ENCODE results near the gene TBX4. TPM values are rescaled to one million over a fixed set of nuclear protein-coding genes. Genes with fewer than 3 reads are reported as not detected.
"Not testable (repeated sequence)": the region's sequence is repeated elsewhere in the genome, so short reads cannot be mapped to it uniquely, and the experiment has no call there.

The TBX4 gene
- total RNA-seq, 1 experiment from 2014 or later: not detected

- H3F3A ChIP-seq (ENCODE audit: low read length, unreplicated experiment): no peaks in the 10 kb centered on the region
- DNase-seq (no peak), ATAC-seq (no peak)
- H2AFZ ChIP-seq (ENCODE audit: low read length): no peak overlapping the region
- no peak overlapping the region for H3K4me2 ChIP-seq (ENCODE audit: low read length)
- ChIA-PET CTCF (no interaction called here), POLR2A (ENCODE audit: unreplicated experiment) (no interaction called here)
- no peak overlapping the region for H3K9ac ChIP-seq (ENCODE audit: low read length)
- H3K9me3 ChIP-seq (ENCODE audit: low read length): no peaks in the 10 kb centered on the region
- H3K36me3 ChIP-seq (ENCODE audit: low read depth, low read length): no peaks in the 10 kb centered on the region
- H4K20me1 ChIP-seq (ENCODE audit: low read length): no peaks in the 10 kb centered on the region
- no peaks in the 10 kb centered on the region for H3K27me3 ChIP-seq (ENCODE audit: low read length)
- no peak overlapping the region for H3K4me3 ChIP-seq (ENCODE audit: low read length)
- TF ChIP-seq EZH2 (IDR thresholded peaks at IDR 0.05; ENCODE audit: low read length, unreplicated experiment): no peak
- no peak for TF ChIP-seq EZH2phosphoT487 (IDR thresholded peaks at IDR 0.05; ENCODE audit: borderline replicate concordance, low read length)
- TF ChIP-seq CTCF (conservative IDR thresholded peaks at IDR 0.05; ENCODE audit: low read depth, low read length): no peak
- H3K4me1 ChIP-seq (ENCODE audit: insufficient read depth, low read length): peaks cover 8% of the 10 kb centered on the region
- no peaks in the 10 kb centered on the region for H3K79me2 ChIP-seq (ENCODE audit: low read length)
- H3K9me2 ChIP-seq (replicated peaks; ENCODE audit: low read length): no peaks in the 10 kb centered on the region
- intact Hi-C loops (cut with micrococcal nuclease): no loop called here
- no peak overlapping the region for H3K27ac ChIP-seq (ENCODE audit: low read length)
- BruUV-seq (replicated peaks): no TSS peak
Observed at GRCh38 chr17:61505846-61506627, 53.8 kb downstream of the TBX4 start.

DNA sequence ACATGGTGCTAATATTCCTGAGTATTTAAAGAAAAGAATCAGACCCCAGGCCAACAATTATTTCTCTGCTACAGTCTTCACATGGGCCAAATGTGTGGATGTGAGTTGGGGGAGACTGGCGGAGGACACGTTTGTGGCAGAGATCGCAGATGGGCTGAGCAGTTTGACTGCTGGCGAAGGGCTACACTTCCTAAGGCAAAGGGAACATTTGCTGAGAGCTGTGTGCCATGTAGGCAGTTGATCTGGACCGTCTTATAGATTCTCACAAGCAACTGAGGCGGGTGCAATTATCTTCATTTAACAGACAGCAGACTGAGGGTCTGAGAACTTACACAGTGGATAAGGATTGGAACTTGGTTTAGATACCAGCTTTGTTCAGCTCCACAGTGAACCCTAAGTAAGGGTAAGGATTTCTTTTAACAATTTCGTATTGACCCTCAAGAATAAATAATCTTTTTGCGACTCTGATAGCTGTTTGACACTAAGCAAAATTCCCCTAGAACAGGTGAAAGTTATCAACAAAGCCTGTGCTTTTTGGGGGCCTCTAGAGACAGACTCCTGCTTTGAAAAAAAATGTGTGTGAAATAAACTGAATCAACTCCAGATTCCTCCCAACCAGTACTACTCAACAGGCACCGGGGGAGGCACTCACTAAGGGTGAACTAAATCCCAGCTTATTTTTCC, 55.3 kb downstream of the TBX4 start:
- DNase-seq (no peak), ATAC-seq (no peak)
- ChIA-PET CTCF (no interaction called here), POLR2A (ENCODE audit: unreplicated experiment) (no interaction called here)
- no peak overlapping the region for H3K4me3 ChIP-seq (ENCODE audit: low read length)
- no peak overlapping the region for H3K27ac ChIP-seq (ENCODE audit: low read length)
- no peak overlapping the region for H3K9ac ChIP-seq (ENCODE audit: low read length)
- H3K36me3 ChIP-seq (ENCODE audit: low read depth, low read length): no peaks in the 10 kb centered on the region
- no peaks in the 10 kb centered on the region for H3F3A ChIP-seq (ENCODE audit: low read length, unreplicated experiment)
- TF ChIP-seq EZH2phosphoT487 (IDR thresholded peaks at IDR 0.05; ENCODE audit: borderline replicate concordance, low read length) (no peak), EZH2 (IDR thresholded peaks at IDR 0.05; ENCODE audit: low read length, unreplicated experiment) (no peak), CTCF (conservative IDR thresholded peaks at IDR 0.05; ENCODE audit: low read depth, low read length) (no peak)
- no peaks in the 10 kb centered on the region for H3K9me3 ChIP-seq (ENCODE audit: low read length)
- peaks cover 8% of the 10 kb centered on the region for H3K4me1 ChIP-seq (ENCODE audit: insufficient read depth, low read length)
- H2AFZ ChIP-seq (ENCODE audit: low read length): no peak overlapping the region
- intact Hi-C loops (cut with micrococcal nuclease): no loop called here
- no peaks in the 10 kb centered on the region for H3K79me2 ChIP-seq (ENCODE audit: low read length)
- H3K9me2 ChIP-seq (replicated peaks; ENCODE audit: low read length): no peaks in the 10 kb centered on the region
- H4K20me1 ChIP-seq (ENCODE audit: low read length): no peaks in the 10 kb centered on the region
- no TSS peak for BruUV-seq (replicated peaks)
- H3K4me2 ChIP-seq (ENCODE audit: low read length): no peak overlapping the region
- H3K27me3 ChIP-seq (ENCODE audit: low read length): no peaks in the 10 kb centered on the region

DNA sequence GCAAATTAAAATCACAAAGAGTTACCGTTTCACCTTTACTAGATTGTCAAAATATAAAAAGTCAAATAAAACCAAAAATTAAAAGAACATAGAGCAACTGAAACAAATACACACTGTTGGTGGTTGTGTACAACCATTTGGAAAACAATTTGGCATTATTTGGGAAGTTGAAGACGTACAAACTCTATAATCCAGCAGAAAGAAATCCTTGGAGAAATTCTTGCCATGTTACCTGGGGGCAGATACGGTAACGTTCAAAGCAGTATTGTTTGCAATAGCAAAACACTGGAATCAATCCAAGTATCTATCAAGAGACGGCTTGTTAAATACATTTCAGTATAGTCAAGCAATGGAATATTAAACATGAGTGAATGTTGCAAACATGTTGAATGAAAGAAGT, 56.7 kb downstream of the TBX4 start:
- H3F3A ChIP-seq (ENCODE audit: low read length, unreplicated experiment): no peaks in the 10 kb centered on the region
- H3K4me3 ChIP-seq (ENCODE audit: low read length): no peak overlapping the region
- DNase-seq (no peak), ATAC-seq (no peak)
- H3K36me3 ChIP-seq (ENCODE audit: low read depth, low read length): no peaks in the 10 kb centered on the region
- no peaks in the 10 kb centered on the region for H3K9me2 ChIP-seq (replicated peaks; ENCODE audit: low read length)
- no peaks in the 10 kb centered on the region for H3K9me3 ChIP-seq (ENCODE audit: low read length)
- no peaks in the 10 kb centered on the region for H3K27me3 ChIP-seq (ENCODE audit: low read length)
- H2AFZ ChIP-seq (ENCODE audit: low read length): no peak overlapping the region
- intact Hi-C loops (cut with micrococcal nuclease): no loop called here
- ChIA-PET POLR2A (ENCODE audit: unreplicated experiment) (no interaction called here), CTCF (no interaction called here)
- no peaks in the 10 kb centered on the region for H3K79me2 ChIP-seq (ENCODE audit: low read length)
- no peaks in the 10 kb centered on the region for H4K20me1 ChIP-seq (ENCODE audit: low read length)
- H3K4me1 ChIP-seq (ENCODE audit: insufficient read depth, low read length): peaks cover 8% of the 10 kb centered on the region
- TF ChIP-seq CTCF (conservative IDR thresholded peaks at IDR 0.05; ENCODE audit: low read depth, low read length) (no peak), EZH2phosphoT487 (IDR thresholded peaks at IDR 0.05; ENCODE audit: borderline replicate concordance, low read length) (no peak), EZH2 (IDR thresholded peaks at IDR 0.05; ENCODE audit: low read length, unreplicated experiment) (no peak)
- no peak overlapping the region for H3K27ac ChIP-seq (ENCODE audit: low read length)
- no TSS peak for BruUV-seq (replicated peaks)
- H3K4me2 ChIP-seq (ENCODE audit: low read length): no peak overlapping the region
- no peak overlapping the region for H3K9ac ChIP-seq (ENCODE audit: low read length)

- ATAC-seq; H3K36me3 ChIP-seq (ENCODE audit: low read depth, low read length); POLR2A ChIA-PET (ENCODE audit: unreplicated experiment); H3K27ac ChIP-seq (ENCODE audit: low read length); H4K20me1 ChIP-seq (ENCODE audit: low read length); H3K4me3 ChIP-seq (ENCODE audit: low read length); H3K4me2 ChIP-seq (ENCODE audit: low read length); H3K9ac ChIP-seq (ENCODE audit: low read length); H3K9me2 ChIP-seq (replicated peaks; ENCODE audit: low read length); CTCF ChIA-PET; intact Hi-C loops (cut with micrococcal nuclease); H3K9me3 ChIP-seq (ENCODE audit: low read length); DNase-seq; H2AFZ ChIP-seq (ENCODE audit: low read length); H3K79me2 ChIP-seq (ENCODE audit: low read length); H3K4me1 ChIP-seq (ENCODE audit: insufficient read depth, low read length); H3K27me3 ChIP-seq (ENCODE audit: low read length); H3F3A ChIP-seq (ENCODE audit: low read length, unreplicated experiment); BruUV-seq (replicated peaks): not testable (repeated sequence)
Observed at GRCh38 chr17:61509454-61509853, 57.2 kb downstream of the TBX4 start.

Measured in PC-3 (cell line).